Femur (tissue), 1 donor: ENCODE measurements around the gene ADAMTS5.

Source experiments
- DNase-seq: peaks from one replicate; pipeline ENCODE4 v3.0.0-alpha.2; 2017

The ADAMTS5 gene

DNA sequence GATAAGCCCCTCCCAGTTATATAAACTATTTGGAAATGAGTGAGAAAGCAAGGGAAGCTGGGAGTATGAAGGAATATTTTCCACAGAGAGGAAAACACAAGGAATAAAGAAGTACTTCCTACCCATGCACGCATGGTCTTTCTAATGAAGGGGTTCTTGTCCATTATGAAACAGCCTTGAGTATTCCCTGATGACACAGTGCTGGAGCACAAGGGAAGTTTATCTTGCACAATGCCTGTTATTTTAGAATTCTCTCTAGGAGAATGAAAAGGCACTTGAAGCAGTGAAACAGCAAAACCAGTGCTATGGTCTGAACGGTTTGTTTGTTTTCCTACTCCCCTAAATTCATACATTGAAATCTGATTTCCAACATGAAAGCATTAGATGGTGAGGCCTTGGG is 83.1 kb downstream of the ADAMTS5 start:
- DNase-seq = no peak

DNA sequence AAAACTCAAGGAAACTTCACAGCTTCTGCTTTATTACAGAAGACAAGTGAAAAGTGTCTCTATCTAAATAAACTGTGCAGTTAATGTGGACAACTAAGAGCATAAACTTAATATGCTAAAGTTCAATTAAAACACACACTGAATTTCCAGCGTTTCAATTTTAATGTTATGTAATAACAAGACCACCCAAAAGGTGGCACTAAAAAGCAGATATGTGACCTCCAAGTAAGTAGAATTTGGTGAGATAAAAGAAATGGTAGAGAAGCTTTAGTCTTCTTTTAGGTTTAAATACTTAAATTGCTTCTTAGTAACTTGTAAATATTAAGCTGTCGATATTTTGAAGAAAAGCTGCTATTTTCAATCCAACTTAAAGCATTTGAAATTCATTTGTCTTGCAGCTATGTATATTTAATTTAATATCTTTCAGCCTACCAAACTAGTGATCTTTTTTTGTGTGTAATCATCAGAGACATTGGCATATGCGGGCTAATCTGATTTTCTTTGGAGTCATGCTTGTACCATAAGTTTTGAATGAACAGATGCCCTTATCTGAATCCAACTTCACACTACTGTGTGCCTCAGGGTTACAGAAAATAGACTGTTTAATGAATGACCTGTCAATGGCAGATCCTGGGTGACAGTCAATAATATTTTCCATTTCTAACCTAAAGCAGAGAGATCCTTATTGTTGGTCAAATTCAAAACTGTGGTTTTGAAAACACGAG is 85.2 kb downstream of the ADAMTS5 start:
- no peak for DNase-seq

DNA sequence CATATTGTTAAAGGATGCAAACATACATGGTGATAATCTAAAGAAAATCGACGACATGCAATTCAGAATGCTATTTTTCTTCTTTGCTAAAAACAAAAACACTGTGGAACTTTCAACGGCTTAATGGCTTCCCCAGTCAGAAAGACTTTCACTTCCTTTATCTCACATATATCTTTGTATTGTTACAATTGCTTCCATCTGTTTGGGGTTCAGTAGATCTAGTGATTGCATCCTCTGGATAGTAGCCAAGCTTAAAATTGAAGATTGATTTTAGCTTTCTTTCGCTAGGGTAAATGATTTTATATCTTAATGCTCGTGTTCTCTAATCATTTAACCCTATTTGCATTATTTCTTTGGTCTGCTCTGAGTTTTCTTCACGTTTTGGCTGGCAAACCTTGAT is 89.9 kb downstream of the ADAMTS5 start:
- DNase-seq = no peak

DNA sequence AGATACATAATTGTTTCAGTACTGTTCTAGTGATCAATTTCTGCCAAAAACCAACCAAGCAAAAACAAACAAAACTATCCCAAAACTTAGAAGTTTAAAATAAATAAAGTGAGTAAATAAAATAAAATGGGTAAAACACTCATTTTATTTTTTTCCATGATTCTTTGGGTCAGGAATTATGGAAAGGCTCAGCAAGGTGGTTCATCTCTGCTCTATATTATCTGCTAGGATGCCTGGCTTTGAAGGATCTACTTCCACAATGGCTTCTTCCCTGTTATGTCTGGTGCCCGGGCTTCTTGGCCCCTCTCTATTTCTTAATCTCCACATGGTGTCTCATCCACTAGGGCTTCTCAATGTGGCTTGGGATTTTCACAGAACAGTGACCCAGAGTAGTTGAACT is 92.5 kb downstream of the ADAMTS5 start:
- no peak for DNase-seq
